ENCODE data around the gene KLHL17.

The KLHL17 gene

GRCh38 chr1:936348-937264, 23.8 kb upstream of the KLHL17 start:
- no peaks in the 10 kb centered on the region for H3K36me3 ChIP-seq
- no peak for DNase-seq
- peaks cover 0 to 75% of the 10 kb centered on the region in 2 donors for H3K27me3 ChIP-seq
- no peak overlapping the region for H3K4me3 ChIP-seq
- no peak for TF ChIP-seq CTCF (IDR thresholded peaks at IDR 0.05)
- H3K9me3 ChIP-seq: no peaks in the 10 kb centered on the region
- intact Hi-C loops (cut with DNase I; ENCODE audit: low total_unique reads): no loop called here
- peaks cover 0 to 32% (median 20%) of the 10 kb centered on the region in 4 donors for H3K4me1 ChIP-seq
- H3K27ac ChIP-seq: no peak overlapping the region

GRCh38 chr1:937521-937920, 22.9 kb upstream of the KLHL17 start:
- no peak for TF ChIP-seq CTCF (IDR thresholded peaks at IDR 0.05)
- Histone ChIP-seq H3K4me1 (peaks cover 0 to 41% (median 29%) of the 10 kb centered on the region in 4 donors), H3K36me3 (no peaks in the 10 kb centered on the region), H3K9me3 (no peaks in the 10 kb centered on the region), H3K4me3 (no peak overlapping the region), H3K27me3 (peaks cover 0 to 84% of the 10 kb centered on the region in 2 donors), H3K27ac (no peak overlapping the region)
- intact Hi-C loops (cut with DNase I; ENCODE audit: low total_unique reads): no loop called here
- no peak for DNase-seq

GRCh38 chr1:938088-938683, 22.2 kb upstream of the KLHL17 start:
- peak; percentile 17 to 27 for TF ChIP-seq CTCF (IDR thresholded peaks at IDR 0.05)
- DNase-seq: no peak
- no peak overlapping the region for H3K27ac ChIP-seq
- H3K27me3 ChIP-seq: peaks cover 0 to 85% of the 10 kb centered on the region in 2 donors
- intact Hi-C loops (cut with DNase I; ENCODE audit: low total_unique reads): no loop called here
- no peak overlapping the region for H3K4me3 ChIP-seq
- H3K4me1 ChIP-seq: peaks cover 0 to 46% (median 33%) of the 10 kb centered on the region in 4 donors
- no peaks in the 10 kb centered on the region for H3K36me3 ChIP-seq
- no peaks in the 10 kb centered on the region for H3K9me3 ChIP-seq

DNA sequence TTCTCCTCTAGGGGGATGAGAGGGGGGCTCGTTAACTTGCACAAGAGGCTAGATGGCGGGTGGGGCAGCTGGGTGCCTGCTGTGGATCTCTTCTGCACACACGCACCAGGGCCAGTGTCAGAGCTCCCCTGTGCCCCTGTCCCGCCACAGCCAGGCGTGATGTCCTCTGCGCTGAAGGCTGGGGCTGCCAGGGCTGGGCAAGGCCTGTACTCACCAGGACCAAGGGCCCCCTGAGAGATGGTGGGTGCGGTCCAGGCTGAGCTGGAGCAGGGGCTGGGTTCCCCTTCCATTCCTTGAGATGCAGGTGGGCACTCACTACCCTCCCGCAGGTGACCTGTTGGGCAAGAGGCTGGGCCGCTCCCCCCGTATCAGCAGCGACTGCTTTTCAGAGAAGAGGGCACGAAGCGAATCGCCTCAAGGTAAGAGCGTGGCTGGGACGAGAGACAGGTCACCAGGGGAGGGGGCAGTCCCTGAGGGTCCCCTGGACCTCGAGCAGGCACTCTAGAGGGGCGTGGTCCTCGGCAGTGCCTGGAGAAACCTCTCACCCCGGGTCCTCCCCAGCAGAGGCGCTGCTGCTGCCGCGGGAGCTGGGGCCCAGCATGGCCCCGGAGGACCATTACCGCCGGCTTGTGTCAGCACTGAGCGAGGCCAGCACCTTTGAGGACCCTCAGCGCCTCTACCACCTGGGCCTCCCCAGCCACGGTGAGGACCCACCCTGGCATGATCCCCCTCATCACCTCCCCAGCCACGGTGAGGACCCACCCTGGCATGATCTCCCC, 21.5 kb upstream of the KLHL17 start:
- Histone ChIP-seq H3K4me3 (no peak overlapping the region), H3K27me3 (peaks cover 0 to 81% of the 10 kb centered on the region in 2 donors), H3K36me3 (peaks cover 0 to 4% (median 0%) of the 10 kb centered on the region in 3 donors), H3K9me3 (no peaks in the 10 kb centered on the region), H3K27ac (no peak overlapping the region), H3K4me1 (peaks cover 0 to 46% (median 33%) of the 10 kb centered on the region in 4 donors)
- DNase-seq: no peak
- intact Hi-C loops (cut with DNase I; ENCODE audit: low total_unique reads): no loop called here
- TF ChIP-seq CTCF (IDR thresholded peaks at IDR 0.05): no peak

- intact Hi-C loops (cut with DNase I; ENCODE audit: low total_unique reads): no loop called here
- Histone ChIP-seq H3K27ac (peak overlapping the region in 1 of 2 donors; percentile 35), H3K4me1 (peaks cover 0 to 46% (median 33%) of the 10 kb centered on the region in 4 donors)
Measured at GRCh38 chr1:939511-940106, 20.8 kb upstream of the KLHL17 start.

More at GRCh38 chr1:939511-940106, 20.8 kb upstream of the KLHL17 start:
- peaks cover 0 to 10% (median 0%) of the 10 kb centered on the region in 3 donors for H3K36me3 ChIP-seq
- H3K27me3 ChIP-seq: peaks cover 0 to 81% of the 10 kb centered on the region in 2 donors
- H3K4me3 ChIP-seq: peak overlapping the region; percentile 43 to 57
- DNase-seq: no peak
- H3K9me3 ChIP-seq: no peaks in the 10 kb centered on the region
- TF ChIP-seq CTCF (IDR thresholded peaks at IDR 0.05): no peak

Measured in tibial artery (tissue), 4 donors.